G401.6 (cell line): ENCODE data around the gene CR2.
"Not testable (repeated sequence)": the region's sequence is repeated elsewhere in the genome, so short reads cannot be mapped to it uniquely, and the experiment has no call there.

Source experiments
- FAIRE-seq: peaks from 2 replicates; lab custom pipeline; 2012; peaks lifted over from hg19 to GRCh38; lab: Jason Lieb, UNC

The CR2 gene

DNA sequence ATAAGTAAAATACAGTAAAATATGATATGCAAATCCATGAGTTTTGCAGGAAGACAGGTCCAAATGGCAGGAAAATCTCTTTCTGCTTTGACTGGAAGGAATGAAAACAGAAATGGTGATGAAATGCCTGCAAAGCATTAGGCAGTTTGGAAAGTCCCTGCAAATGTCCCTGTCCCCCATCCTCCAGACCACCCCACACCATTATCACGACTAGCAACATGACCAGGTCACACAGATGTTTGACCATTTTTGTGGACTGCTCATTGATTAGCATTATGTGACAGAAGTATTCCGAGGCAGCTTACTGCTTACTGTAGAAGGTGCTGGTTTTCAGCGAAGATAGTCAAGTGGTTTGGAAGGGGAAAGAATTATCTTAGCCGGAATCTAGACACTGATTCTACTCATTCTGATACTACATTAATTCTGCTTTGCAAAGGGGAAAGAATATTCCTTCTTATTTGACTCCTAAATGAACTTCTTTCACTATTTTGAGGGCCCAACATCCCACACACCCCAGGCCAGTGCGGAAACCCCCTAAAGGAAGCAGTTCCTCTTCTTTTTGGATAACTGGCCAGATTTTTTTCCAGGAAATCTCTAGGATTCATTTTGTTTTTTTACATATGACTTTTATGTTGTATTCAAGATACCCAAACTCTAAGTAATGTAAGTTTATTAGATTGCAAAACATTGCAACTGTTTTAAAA lies 9.5 kb upstream of the CR2 start:
- FAIRE-seq, result no peak

DNA sequence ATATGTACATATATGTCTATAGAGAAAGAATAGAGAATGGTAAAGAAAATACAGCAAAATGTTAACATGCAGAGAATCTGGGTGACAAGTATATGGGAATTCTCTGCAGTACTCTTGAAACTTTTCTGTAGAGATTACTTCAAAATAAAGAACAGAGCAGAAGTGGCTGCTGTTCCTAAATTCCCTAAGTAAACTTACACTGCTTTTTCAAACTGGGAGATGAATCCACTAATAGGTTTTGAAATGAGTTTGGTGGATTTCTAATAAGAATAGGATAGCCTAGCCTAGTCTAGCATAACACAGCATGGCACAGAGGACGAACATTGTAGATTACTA lies 450 bp upstream of the CR2 start:
- no peak for FAIRE-seq

DNA sequence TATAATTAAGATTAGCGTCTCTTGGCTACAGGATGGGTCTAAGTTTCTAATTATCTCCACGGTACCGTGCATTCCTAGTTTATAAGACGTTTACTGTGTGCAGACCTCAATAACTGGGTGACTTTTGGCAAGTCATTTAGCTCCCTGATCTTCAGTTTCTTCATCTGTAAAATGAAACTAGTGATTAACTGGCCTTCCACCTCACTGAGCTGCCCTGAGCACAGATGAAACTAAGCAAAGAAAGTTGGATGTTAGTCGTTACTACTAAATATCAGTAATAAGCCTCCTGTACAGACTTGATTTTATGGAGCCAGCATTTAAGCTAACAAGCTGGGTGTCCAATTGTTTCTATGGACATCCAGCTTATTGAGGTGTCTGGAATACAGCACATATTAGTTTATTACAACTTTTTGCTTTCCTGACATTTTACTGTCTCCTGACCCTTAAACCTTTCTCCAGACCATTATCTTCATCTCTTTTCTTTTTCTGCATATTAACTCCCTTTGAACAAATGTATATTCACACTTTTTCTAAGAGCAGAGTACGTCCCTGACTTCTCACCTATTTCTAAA lies 1.1 kb downstream of the CR2 start:
- FAIRE-seq, result no peak

DNA sequence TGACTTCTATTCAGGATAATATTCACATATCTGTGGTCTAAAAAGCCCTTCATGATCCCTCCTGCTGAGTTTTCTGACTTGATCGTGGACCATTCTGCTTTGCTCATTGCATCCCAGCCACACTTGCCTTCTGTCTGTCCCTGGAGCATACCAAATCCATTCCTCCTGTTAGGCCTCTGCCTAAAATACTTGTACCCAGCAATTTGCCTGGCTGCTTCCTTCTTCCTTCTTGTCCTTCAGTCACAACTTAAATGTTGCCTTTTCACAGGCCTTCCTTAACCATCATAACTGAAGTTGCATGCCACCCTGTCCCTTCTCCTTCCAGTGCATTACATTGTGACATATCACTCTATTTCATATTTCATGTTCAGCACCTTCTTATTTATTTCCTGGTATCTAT lies 4.3 kb downstream of the CR2 start:
- no peak for FAIRE-seq

DNA sequence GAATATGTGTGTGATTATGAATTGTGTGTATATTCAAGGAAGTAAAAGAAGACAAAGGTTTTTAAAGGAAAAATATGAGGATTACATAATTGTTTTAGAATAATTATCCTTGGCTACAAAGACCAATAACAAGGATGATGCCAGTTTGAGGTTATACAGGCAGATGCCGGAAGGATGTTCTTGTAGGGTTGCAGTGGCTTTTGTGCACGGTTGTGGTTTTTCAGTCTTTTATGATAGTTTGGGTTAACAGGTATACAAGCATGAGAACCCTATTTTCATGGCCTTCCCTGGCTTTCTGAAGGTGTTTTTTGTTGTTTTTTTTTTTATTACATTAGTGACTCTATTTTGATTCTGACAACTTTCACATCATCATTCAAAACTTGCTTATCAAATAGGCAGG lies 4.9 kb downstream of the CR2 start:
- no peak for FAIRE-seq

DNA sequence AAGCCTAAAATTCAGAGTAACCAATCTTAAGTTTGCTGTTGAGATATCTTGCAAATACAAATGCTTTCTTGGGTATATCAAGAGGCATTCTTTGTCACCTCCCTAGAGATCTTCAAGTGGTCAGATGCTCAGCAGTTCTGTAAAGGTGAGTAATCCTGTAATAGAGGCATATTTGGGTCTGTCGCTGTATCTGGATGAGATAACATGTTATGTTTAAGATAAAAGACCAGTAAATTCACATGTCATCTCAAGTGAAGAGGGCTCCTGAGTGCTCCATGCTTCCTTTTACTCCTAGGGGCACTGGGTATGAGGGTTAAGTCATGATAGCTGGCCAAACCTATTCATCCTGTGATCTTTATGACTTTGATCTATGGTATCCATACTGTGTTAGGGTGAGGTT lies 7.5 kb downstream of the CR2 start:
- no peak for FAIRE-seq

DNA sequence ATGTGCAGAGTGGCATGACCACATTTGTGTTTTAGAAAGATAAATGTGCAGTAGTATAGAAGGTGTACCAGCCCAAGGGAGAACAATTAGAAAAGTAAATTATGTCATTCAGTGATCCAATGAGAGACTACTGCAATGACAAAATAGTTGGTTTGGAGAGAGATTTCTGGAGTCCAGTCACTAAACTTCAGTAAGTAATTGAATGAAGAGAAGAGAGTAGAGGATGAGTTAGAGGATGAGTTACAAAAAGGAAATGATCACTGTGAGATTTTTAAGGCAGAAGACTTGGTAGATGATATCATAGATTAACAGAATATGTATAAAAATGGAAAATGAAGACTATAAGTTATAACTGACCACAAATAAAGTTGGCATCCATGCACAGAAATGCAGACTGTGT lies 8.4 kb downstream of the CR2 start:
- no peak for FAIRE-seq

DNA sequence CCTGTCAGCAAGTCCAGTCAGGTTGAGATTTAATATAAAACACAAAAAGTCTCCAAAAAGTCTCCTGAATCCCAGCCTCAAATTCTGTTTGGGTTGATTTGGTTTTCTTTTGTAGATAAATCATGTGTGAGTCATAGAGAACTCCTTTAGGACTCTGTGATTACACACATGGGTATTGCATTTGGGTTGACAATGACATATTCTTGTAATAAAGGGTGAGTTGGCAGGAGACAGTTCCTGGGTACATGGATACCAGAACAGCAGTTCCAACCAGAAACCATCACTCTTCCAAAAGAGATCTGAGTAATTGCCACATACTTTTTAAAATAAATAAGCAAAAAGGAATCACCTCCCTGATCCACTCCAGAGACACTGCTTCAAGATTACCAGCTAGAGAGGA lies 8.9 kb downstream of the CR2 start:
- FAIRE-seq, result no peak

DNA sequence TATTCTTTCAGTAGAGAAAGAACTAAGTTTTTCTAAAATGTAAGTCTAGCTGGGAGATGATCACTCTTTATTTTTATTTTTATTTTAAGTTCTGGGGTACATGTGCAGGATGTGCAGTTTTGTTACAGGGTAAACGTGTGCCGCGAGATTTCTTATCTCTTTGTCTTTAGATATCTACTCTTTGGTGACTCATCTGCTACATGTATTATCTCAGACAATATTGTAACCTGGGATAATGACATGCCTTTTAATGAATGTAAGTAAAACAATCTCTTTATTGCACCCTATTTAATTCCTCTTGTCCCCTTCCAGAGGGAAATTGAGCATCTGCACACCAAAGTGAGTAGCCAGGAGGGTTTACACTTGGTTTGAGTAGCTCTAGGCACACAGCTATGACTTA lies 9.4 kb downstream of the CR2 start:
- no peak for FAIRE-seq

DNA sequence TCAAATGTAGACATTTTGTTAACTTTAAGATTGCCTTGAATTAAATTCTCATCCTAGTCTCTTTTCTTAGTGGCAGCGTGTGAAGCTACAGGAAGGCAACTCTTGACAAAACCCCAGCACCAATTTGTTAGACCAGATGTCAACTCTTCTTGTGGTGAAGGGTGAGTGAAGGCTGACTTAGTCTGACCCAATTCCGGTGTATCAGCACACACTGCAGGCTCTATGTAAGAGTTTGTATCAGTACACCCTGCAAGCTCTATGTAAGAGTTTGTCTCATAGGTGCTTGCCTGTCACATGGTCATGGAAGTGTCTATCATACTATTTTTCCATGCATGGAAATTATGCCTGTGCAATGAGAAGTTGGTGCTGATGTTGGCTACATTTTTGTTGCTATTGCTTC lies 16.8 kb downstream of the CR2 start:
- FAIRE-seq, result no peak

DNA sequence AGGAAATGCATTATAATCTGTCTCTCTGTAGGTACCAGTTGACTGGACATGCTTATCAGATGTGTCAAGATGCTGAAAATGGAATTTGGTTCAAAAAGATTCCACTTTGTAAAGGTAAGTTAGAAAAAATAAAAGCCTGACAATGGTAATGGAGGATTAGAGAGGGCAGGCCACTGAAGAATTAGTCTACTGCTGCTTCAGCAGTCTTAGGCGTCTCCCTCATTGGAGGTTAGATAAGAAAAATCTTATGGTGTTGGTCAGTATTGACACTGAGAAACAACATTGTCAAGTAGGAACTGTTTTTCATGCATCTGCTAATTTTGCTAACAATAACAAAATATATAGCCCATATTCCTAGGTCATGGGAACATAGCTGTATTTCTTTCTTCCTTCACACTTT lies 20.1 kb downstream of the CR2 start:
- no peak for FAIRE-seq

DNA sequence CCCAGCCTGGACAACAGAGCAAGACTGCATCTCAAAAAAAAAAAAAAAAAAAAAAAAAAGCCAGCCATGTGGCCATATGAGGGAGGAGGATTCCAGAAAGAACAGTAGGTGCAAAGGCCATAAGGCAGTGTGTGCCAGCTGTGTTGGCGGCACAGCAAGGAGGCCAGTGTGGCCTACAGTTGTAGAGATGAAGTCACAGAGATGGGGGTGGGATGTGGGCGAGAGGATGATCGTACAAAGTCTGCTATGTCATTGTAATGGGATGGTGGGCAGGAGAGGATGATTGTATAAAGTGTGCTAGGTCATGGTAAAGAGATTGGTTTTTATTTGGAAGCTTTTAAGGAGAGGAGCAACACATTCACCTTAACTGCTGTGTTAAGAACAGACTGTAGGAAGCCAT lies 32.1 kb downstream of the CR2 start:
- no peak for FAIRE-seq

DNA sequence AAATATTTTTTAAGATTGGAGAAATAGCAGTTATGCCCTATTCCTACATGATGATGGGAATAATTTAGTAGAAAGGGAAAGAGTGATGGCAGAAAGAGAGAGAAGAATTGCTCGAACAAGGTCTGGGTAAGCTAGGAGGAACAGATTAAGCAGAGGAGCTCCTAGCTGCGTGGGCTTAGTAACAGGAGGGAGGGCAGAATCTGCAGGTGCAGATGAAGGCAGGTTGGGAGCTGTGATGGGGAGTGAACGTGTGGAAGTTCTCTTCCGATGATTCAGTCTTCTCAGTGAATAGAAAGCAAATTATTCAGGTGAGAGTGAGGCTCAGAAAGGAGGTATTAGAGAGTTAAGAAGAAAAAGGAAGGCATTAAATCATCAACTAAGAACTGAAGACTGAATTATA lies 33.5 kb downstream of the CR2 start:
- FAIRE-seq, result no peak

DNA sequence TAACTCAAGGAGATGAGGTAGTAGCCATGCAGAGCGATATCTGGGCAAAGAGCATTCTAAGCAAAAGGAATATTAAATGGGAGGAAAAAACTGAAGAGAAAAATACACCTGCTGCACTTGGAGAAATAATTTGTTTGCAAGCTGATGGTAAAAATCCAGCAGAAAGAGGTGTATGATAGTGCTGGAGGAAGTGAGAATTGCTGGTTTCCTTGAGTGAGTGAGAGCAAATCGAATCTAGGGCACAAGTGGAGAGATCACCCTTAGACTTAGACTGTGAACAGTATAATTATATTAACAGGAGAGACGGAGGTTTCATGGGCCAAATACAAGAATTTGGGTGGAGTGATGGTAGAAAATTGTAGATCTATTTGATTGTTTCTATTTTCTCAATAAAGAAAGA lies 39.1 kb downstream of the CR2 start:
- FAIRE-seq, result no peak

DNA sequence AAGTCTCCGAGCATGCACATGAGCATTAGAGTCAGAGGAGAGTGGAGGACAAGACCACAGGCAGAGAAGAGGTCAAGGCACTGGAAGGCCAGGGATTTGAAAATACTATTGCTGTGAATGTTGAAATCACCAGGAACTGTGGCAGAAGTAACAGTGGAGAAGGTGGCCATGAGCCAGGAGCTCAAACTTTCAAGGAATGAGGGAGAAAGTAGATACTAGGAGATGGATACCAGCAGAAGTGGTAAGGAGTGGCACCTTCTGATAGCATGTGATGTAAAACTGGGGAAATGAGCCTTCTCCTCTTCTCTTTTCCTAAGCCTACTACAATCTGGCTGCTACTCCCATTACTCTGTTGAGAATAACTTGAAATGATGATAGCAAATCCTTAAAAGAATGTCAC lies 40.0 kb downstream of the CR2 start:
- FAIRE-seq, result no peak

DNA sequence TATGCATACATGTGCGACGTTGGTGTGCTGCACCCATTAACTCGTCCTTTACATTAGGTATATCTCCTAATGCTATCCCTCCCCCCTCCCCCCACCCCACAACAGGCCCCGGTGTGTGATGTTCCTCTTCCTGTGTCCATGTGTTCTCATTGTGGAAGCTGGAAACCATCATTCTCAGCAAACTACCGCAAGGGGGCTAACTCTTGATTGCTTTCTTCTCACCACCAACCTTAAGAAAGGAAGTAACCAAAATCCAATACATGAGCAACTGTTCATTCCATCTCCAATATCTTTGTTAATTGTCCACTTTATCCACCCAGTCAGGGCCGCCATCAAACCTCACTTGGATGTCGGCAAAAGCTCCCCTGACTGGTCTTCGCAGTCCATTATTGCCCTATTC lies 41.2 kb downstream of the CR2 start:
- FAIRE-seq, result not testable (repeated sequence)

DNA sequence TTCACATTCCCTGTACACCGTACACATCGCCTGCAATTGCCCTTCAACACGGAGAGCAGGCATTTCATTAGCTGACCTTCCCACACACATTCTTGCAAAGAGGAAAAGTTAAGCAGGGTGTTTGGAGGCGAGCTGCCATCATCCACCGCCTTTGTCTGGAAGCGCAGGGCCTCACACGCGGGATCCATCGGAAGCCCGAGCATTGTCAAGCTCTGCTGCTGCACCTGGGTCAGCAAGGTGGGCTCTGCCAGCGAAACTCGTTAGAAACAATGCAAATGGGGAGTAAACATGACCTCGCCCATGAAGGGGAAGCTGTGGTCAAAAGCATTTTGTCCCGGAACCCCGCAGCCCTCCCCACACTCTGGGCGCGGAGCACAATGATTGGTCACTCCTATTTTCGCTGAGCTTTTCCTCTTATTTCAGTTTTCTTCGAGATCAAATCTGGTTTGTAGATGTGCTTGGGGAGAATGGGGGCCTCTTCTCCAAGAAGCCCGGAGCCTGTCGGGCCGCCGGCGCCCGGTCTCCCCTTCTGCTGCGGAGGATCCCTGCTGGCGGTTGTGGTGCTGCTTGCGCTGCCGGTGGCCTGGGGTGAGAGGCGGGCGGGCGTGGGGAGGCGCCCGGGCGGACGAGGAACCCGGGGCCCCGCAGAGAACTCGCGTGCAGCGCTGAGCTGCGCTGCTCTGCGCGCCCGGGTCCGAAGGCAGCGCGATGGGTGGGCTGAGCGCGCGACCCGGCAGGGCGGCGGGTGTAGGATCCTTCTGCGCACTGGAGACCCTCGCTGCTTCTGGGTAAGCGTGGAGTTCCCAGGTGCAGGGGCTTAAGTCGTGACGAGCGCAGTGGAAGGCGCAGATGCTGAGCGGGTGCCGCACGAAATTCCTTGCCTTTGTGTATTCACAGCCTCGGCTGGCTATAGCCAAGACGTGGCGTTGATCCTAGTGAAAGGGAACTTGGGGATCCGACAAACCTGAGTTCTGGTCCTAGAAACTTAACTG lies 42.0 kb downstream of the CR2 start, which contains the start of gene CR1:
TSS of gene CR1 (plus strand) at position 357 of the 992 bp plus-strand sequence. CDS start at position 468, 111 bp downstream.
- no peak for FAIRE-seq

DNA sequence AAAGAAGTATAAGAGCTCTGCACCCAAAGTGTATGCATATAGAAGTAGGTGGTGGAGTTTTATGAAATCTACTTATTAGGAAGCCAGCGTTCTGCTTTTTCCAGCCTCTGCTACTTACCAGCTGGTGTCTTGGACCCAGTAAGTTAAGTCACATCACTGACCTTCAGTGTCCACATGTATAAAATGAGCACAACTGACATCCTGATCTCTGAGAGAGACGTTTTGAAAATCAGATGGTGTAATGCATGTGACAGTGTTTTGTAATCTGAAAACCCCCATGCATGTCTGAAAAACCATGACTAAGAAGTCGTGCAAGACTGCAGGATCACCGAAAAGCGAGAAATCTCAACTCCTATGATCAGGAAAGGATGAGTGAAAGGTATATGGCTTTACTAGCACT lies 43.8 kb downstream of the CR2 start:
- FAIRE-seq, result no peak

DNA sequence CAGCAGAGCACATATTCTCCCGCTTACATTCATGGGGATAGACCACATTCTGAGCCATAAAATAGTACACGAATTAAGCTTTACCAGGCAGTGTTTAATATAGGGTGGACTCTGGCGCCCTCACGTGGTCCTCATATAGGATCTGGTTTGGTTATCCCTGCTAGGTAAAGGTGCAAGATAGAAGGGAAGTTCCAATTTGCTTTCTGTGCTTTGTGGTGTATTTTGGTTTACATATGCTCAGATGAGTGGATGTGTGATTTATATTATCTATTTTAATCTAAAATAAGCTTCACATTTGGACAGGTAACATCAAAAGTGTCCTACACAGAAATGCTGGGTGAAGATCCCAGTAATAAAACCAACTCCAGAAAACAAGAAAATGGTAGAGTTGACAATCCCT lies 45.4 kb downstream of the CR2 start:
- no peak for FAIRE-seq

DNA sequence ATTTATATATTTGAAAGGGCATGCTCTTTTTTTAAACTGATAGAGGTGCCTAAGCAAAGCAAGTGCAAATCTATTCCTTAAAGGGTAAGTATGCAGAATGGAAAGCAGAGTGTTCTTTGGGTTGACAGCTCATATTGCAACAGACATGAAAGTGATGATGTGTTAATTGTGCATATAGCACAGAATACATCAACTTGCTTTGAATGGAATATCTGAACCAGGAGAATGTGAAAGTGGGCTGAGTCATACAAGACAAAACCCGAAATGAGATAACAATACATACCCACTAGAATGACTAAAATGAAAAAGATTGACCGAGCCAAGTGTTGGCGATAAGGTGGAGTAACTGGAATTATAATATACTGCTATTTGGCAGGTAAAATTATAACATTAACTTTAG lies 46.2 kb downstream of the CR2 start:
- FAIRE-seq, result no peak

DNA sequence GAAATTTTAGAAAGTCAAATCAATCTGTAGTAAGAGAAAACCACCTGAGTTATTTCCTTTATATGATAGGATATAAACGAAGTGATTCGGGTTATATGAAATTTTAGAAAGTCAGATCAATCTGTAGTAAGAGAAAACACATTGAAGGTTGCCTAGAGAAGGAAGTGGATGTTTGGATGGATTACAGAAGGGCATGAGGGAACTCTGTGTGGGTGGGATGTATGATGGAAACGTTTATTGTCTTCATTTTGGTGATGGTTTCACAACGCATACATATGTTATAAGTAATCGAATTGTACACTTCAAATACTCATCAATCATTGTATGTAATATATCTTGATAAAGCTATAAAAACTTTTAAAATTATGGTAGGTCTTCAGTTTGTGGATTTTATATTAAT lies 46.9 kb downstream of the CR2 start:
- no peak for FAIRE-seq

DNA sequence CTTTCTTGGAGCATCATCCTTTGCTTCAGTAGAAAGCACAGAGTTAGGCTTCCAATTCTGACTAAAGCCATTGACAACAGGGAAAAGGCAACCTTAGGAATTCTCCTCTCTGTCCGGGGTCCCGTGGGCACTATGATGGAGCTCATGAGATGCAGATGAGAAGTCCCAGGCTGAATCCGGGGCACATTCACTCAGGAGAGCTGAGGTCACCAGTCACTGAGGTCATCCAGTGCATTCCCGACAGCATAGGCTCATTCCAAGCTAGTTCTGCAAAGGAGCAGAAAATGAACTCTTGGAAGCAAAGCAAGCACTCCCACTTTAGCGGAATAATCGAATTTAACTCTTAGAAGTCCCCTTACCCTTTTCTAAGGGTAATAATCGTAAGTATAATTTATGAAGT lies 48.6 kb downstream of the CR2 start:
- FAIRE-seq, result no peak

DNA sequence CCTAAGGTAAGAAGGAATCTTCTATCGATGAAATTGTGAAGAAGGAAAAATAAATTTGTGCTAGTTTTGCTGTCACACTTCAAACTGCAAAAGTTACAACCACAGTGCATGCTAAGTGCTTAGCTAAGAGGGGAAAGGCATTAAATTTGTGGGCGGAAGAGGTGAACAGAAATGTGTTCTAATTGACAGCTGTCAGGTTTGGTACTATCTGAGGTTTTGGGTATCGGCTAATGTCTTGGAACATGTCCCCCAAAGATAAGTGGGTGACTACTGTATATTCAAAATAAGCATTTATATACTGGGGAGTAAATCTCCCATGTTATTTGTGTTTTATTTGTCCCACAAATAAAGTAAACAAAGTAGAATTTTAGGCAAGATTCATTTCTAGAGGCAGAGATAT lies 49.8 kb downstream of the CR2 start:
- FAIRE-seq, result no peak
